GM06990 (cell line): ENCODE data around the gene PDSS2.
"Not testable (repeated sequence)": the region's sequence is repeated elsewhere in the genome, so short reads cannot be mapped to it uniquely, and the experiment has no call there.

Experiments
- DNase-seq: peaks from one replicate; pipeline ENCODE4 v3.0.0-alpha.2; 2011; ENCODE audit not compliant: insufficient read length; ENCODE audit errors: extremely low read depth
- H3K27me3 ChIP-seq: replicated peaks from 2 replicates; pipeline ENCODE4 v1.6.0; 2011; ENCODE audit warnings: low read length; ENCODE audit not compliant: control insufficient read depth, insufficient read depth
- H3K36me3 ChIP-seq: 2 replicates; pipeline ENCODE4 v1.5.1; 2011; ENCODE audit warnings: low read length; ENCODE audit not compliant: control insufficient read depth, insufficient read depth
- H3K4me3 ChIP-seq: replicated peaks from 2 replicates; pipeline ENCODE4 v1.5.1; 2011; ENCODE audit warnings: low read depth, mild to moderate bottlenecking, control low read depth, low read length
- CTCF ChIP-seq: IDR thresholded peaks from 2 replicates; pipeline ENCODE4 v1.5.1; 2011; ENCODE audit warnings: low read length, control low read depth, mild to moderate bottlenecking, inconsistent platforms; ENCODE audit not compliant: insufficient read depth, poor library complexity, severe bottlenecking

PDSS2 gene

GRCh38 chr6:107122748-107123147 is 336.6 kb downstream of the PDSS2 start:
- H3K36me3 ChIP-seq, result no peaks in the 10 kb centered on the region
- DNase-seq, result no peak
- TF ChIP-seq CTCF, result no peak

GRCh38 chr6:107121964-107122495 is 337.3 kb downstream of the PDSS2 start:
- no peak for DNase-seq
- TF ChIP-seq CTCF, result no peak
- H3K36me3 ChIP-seq, result no peaks in the 10 kb centered on the region
- H3K4me3 ChIP-seq, result no peak overlapping the region
- no peaks in the 10 kb centered on the region for H3K27me3 ChIP-seq

More at GRCh38 chr6:107122748-107123147, 336.6 kb downstream of the PDSS2 start:
- no peaks in the 10 kb centered on the region for H3K27me3 ChIP-seq
- no peak overlapping the region for H3K4me3 ChIP-seq

- no peak for TF ChIP-seq CTCF
- Histone ChIP-seq H3K27me3 (no peaks in the 10 kb centered on the region), H3K36me3 (no peaks in the 10 kb centered on the region), H3K4me3 (no peak overlapping the region)
- DNase-seq, result no peak
These were observed 338.1 kb downstream of the PDSS2 start for GRCh38 chr6:107121266-107121665.

GRCh38 chr6:107120404-107120803 is 339.0 kb downstream of the PDSS2 start:
- DNase-seq, result no peak
- no peaks in the 10 kb centered on the region for H3K36me3 ChIP-seq
- H3K4me3 ChIP-seq, result no peak overlapping the region
- no peak for TF ChIP-seq CTCF
- H3K27me3 ChIP-seq, result no peaks in the 10 kb centered on the region

GRCh38 chr6:107118976-107119375 is 340.4 kb downstream of the PDSS2 start:
- no peak for TF ChIP-seq CTCF
- DNase-seq, result no peak

GRCh38 chr6:107118540-107118939 is 340.8 kb downstream of the PDSS2 start:
- DNase-seq, H3K4me3 ChIP-seq, H3K36me3 ChIP-seq, H3K27me3 ChIP-seq: not testable (repeated sequence)

More at GRCh38 chr6:107118976-107119375, 340.4 kb downstream of the PDSS2 start:
- Histone ChIP-seq H3K27me3 (no peaks in the 10 kb centered on the region), H3K4me3 (no peak overlapping the region), H3K36me3 (no peaks in the 10 kb centered on the region)
